T-cell (primary cell): ENCODE data around the gene HS6ST3. TPM values are rescaled to one million over a fixed set of nuclear protein-coding genes. Genes with fewer than 3 reads are reported as not detected.

Source experiments
- ATAC-seq, 4 experiments: fragments of 200-7000 bp in 3 of 4; fragments of 150-1000 bp in 1 of 4; cut with Tn5 transposase; replicated peaks in 1 of 4; 1 replicate in 3 of 4; 2 replicates in 1 of 4; pipeline ENCODE4 v1.10.0; 2021; ENCODE audit warnings: moderate library complexity in 3 of 4, mild to moderate bottlenecking in 2 of 4, moderate number of reproducible peaks in 1 of 4
- CTCF ChIA-PET, 2 donors: fragments of 300-600 bp; sonication (Branson Sonifier 250); formaldehyde crosslinking; loops; one replicate each; lab custom pipeline; 2022; ENCODE audit warnings: antibody characterized with exemption in 2 of 2; lab: Charles Lee
- POLR2A ChIA-PET, 2 donors: fragments of 300-600 bp; sonication (Branson Sonifier 250); formaldehyde crosslinking; loops; one replicate each; lab custom pipeline; 2022; ENCODE audit warnings: antibody characterized with exemption in 2 of 2; lab: Charles Lee
- DNase-seq, 35 experiments: peaks; one replicate each; pipeline versions ENCODE4 v3.0.0 to v3.0.0-alpha.2; 2013 to 2023
- H3K27ac ChIP-seq: one replicate; pipeline ENCODE4 v1.5.1; 2013; ENCODE audit warnings: low read length
- H3K27me3 ChIP-seq, 2 experiments: replicated peaks in 1 of 2; 1 replicate in 1 of 2; 2 replicates in 1 of 2; pipeline versions ENCODE4 v1.6.1 to v1.7.0; 2013; ENCODE audit warnings: low read length in 1 of 2, mixed read lengths in 1 of 2; ENCODE audit not compliant: control insufficient read depth in 2 of 2, insufficient read depth in 2 of 2; ENCODE audit errors: extremely low read depth in 1 of 2
- H3K36me3 ChIP-seq, 2 donors: 1 replicate in 1 of 2; 2 replicates in 1 of 2; pipeline versions ENCODE4 v1.6.1 to v1.7.0; 2013; ENCODE audit warnings: low read length in 1 of 2; ENCODE audit not compliant: control insufficient read depth in 2 of 2, insufficient read depth in 1 of 2; ENCODE audit errors: extremely low read depth in 1 of 2
- H3K4me1 ChIP-seq, 2 experiments: 1 replicate in 1 of 2; 2 replicates in 1 of 2; pipeline versions ENCODE4 v1.6.1 to v1.7.0; 2013; ENCODE audit warnings: low read length in 2 of 2, mixed read lengths in 1 of 2; ENCODE audit not compliant: insufficient read depth in 2 of 2, control insufficient read depth in 1 of 2; ENCODE audit errors: extremely low read depth in 1 of 2
- H3K4me3 ChIP-seq, 2 donors: 1 replicate in 1 of 2; 2 replicates in 1 of 2; pipeline versions ENCODE4 v1.5.1 to v1.7.0; 2013; ENCODE audit warnings: mild to moderate bottlenecking in 2 of 2, low read length in 1 of 2, moderate library complexity in 1 of 2; ENCODE audit not compliant: control insufficient read depth in 1 of 2; ENCODE audit errors: extremely low read depth in 1 of 2
- H3K9me3 ChIP-seq: 2 replicates; pipeline ENCODE4 v1.7.0; 2013
- H3K27ac Mint-ChIP-seq, 2 donors: one replicate each; pipeline ENCODE4 v1.8.0; 2020 to 2021; ENCODE audit warnings: mild to moderate bottlenecking in 2 of 2, mixed read lengths in 2 of 2
- H3K27me3 Mint-ChIP-seq, 2 donors: one replicate each; pipeline ENCODE4 v1.8.0; 2021 to 2022; ENCODE audit warnings: mixed read lengths in 2 of 2
- H3K36me3 Mint-ChIP-seq: one replicate; pipeline ENCODE4 v1.8.0; 2021; ENCODE audit warnings: mixed read lengths
- H3K4me1 Mint-ChIP-seq, 3 donors: one replicate each; pipeline ENCODE4 v1.8.0; 2020 to 2022; ENCODE audit warnings: mixed read lengths in 3 of 3, mild to moderate bottlenecking in 1 of 3
- H3K4me3 Mint-ChIP-seq, 3 donors: one replicate each; pipeline ENCODE4 v1.8.0; 2020 to 2022; ENCODE audit warnings: mild to moderate bottlenecking in 3 of 3, mixed read lengths in 3 of 3, moderate library complexity in 3 of 3
- H3K9me3 Mint-ChIP-seq, 3 donors: one replicate each; pipeline ENCODE4 v1.8.0; 2020 to 2022; ENCODE audit warnings: mixed read lengths in 3 of 3
- WGBS: methylation state at CpG from one replicate; pipeline ENCODE4 v1.1.5; 2013; ENCODE audit warnings: missing lambda C conversion rate; ENCODE audit not compliant: insufficient coverage; 5-methylcytosine and 5-hydroxymethylcytosine counted together
- total RNA-seq, 35 experiments: library from RNA in 6 of 35; stranded (reverse) in 6 of 35; fragments of 120-200 nt in 1 of 35; gene quantifications; one replicate each; pipeline versions ENCODE4 v1.2.1 to v1.2.4 and lab custom pipeline; 2013 to 2026

Gene HS6ST3
- total RNA-seq, 5 donors from 2014 or later (not counting 1 experiment from before 2014, with no cell fraction given) = not detected

GRCh38 chr13:96646101-96646500 is 556.2 kb downstream of the HS6ST3 start:
- Histone ChIP-seq H3K27me3 (no peaks in the 10 kb centered on the region), H3K36me3 (no peaks in the 10 kb centered on the region), H3K9me3 (no peaks in the 10 kb centered on the region), H3K27ac (no peak overlapping the region), H3K4me3 (no peak overlapping the region), H3K4me1 (no peaks in the 10 kb centered on the region)
- H3K27ac Mint-ChIP-seq = no peak overlapping the region
- H3K27me3 Mint-ChIP-seq = no peaks in the 10 kb centered on the region
- ATAC-seq (no peak), DNase-seq (no peak)
- H3K4me1 Mint-ChIP-seq = no peaks in the 10 kb centered on the region
- H3K9me3 Mint-ChIP-seq = peaks cover 14 to 20% (median 17%) of the 10 kb centered on the region in 3 donors
- no peaks in the 10 kb centered on the region for H3K36me3 Mint-ChIP-seq
- POLR2A ChIA-PET = no interaction called here
- CTCF ChIA-PET = no interaction called here
- 92% methylated on average over 3 of the region's 3 CpGs for WGBS
- H3K4me3 Mint-ChIP-seq = no peak overlapping the region

GRCh38 chr13:96646515-96647211 is 556.8 kb downstream of the HS6ST3 start:
- no peaks in the 10 kb centered on the region for H3K9me3 ChIP-seq
- 83% methylated on average over 6 of the region's 8 CpGs for WGBS
- Mint-ChIP-seq H3K36me3 (no peaks in the 10 kb centered on the region), H3K27ac (no peak overlapping the region), H3K4me1 (no peaks in the 10 kb centered on the region), H3K4me3 (no peak overlapping the region), H3K27me3 (no peaks in the 10 kb centered on the region), H3K9me3 (peaks cover 14 to 20% (median 17%) of the 10 kb centered on the region in 3 donors)
- DNase-seq = no peak
- no peak overlapping the region for H3K4me3 ChIP-seq
- no peaks in the 10 kb centered on the region for H3K4me1 ChIP-seq
- H3K36me3 ChIP-seq = no peaks in the 10 kb centered on the region
- H3K27me3 ChIP-seq = no peaks in the 10 kb centered on the region
- ATAC-seq = no peak
- ChIA-PET POLR2A (interaction anchor here in 1 of 2 donors (0.6 kb wide), 1 partner anchor 61 kb away, joined by 3 read pairs; no protein-coding TSS in a partner anchor), CTCF (no interaction called here)
- H3K27ac ChIP-seq = no peak overlapping the region

DNA sequence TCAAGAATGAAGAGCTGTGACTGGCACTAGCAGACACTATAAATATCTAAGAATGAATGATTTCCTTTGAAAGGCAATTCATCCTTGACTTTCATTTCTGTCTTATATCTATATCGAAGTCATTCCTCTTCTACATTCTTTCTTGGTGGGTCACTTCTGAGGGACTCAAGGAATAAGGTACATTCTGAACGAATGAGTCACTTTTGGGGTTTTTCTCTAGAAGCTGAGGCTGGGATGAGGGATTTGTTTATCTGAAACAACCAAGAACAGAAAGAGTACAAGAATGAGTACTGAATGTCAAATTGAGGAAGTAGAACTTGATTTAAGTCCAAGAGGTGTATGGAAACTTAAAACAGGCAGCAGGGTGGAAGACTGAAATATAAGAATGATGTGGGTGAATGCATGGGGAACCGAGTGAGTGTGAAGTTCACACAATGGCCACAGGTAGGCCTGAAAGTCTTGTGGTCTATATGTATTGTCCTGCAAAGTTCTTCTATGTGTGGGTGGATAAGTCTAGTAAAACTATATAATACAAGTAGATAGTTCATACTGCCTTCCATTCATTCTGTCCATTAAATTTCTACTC is 560.5 kb downstream of the HS6ST3 start:
- no peaks in the 10 kb centered on the region for H3K4me1 ChIP-seq
- no peak for ATAC-seq
- no peak overlapping the region for H3K4me3 ChIP-seq
- H3K36me3 ChIP-seq = no peaks in the 10 kb centered on the region
- no peak overlapping the region for H3K27ac ChIP-seq
- Mint-ChIP-seq H3K27ac (no peak overlapping the region), H3K9me3 (peaks cover 0 to 10% (median 6%) of the 10 kb centered on the region in 3 donors), H3K36me3 (no peaks in the 10 kb centered on the region), H3K27me3 (no peaks in the 10 kb centered on the region), H3K4me3 (no peak overlapping the region), H3K4me1 (no peaks in the 10 kb centered on the region)
- CTCF ChIA-PET = interaction anchor here in 1 of 2 donors (1.0 kb wide), 1 partner anchor 9 kb away, joined by 3 read pairs; no protein-coding TSS in a partner anchor
- WGBS = 17% methylated on average over 2 of the region's 3 CpGs
- H3K9me3 ChIP-seq = no peaks in the 10 kb centered on the region
- DNase-seq = no peak
- POLR2A ChIA-PET = no interaction called here
- H3K27me3 ChIP-seq = no peaks in the 10 kb centered on the region

- CTCF ChIA-PET = interaction anchor here in 1 of 2 donors (1.0 kb wide), 1 partner anchor 8 kb away, joined by 3 read pairs; no protein-coding TSS in a partner anchor
- H3K4me1 Mint-ChIP-seq = no peaks in the 10 kb centered on the region
Measured at GRCh38 chr13:96651598-96651997, 561.7 kb downstream of the HS6ST3 start.

DNA sequence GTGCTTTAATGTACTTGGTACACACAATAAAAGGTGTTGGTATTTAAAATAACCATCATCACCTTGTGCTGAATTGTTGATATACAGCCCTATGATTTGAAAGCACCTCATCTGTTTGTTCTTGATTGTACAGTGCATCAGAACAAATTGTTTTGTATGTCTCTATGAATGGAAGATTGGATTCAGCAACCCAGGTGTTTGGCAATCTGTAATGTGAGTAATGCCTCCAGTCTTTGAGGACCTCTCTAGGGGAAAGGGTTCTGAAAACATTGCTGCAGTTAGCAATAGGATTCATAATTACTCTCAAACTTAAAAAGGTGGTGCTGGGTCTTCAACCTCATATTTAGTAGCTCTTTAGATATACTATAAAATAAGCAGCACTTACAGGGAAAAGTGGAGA is 562.6 kb downstream of the HS6ST3 start:
- Histone ChIP-seq H3K9me3 (no peaks in the 10 kb centered on the region), H3K27me3 (no peaks in the 10 kb centered on the region), H3K27ac (no peak overlapping the region), H3K4me3 (no peak overlapping the region), H3K36me3 (no peaks in the 10 kb centered on the region), H3K4me1 (no peaks in the 10 kb centered on the region)
- H3K4me1 Mint-ChIP-seq = no peaks in the 10 kb centered on the region
- peaks cover 0 to 11% (median 6%) of the 10 kb centered on the region in 3 donors for H3K9me3 Mint-ChIP-seq
- H3K27ac Mint-ChIP-seq = no peak overlapping the region
- ATAC-seq = no peak
- ChIA-PET POLR2A (no interaction called here), CTCF (no interaction called here)
- DNase-seq = no peak
- H3K4me3 Mint-ChIP-seq = no peak overlapping the region
- H3K27me3 Mint-ChIP-seq = no peaks in the 10 kb centered on the region
- no peaks in the 10 kb centered on the region for H3K36me3 Mint-ChIP-seq

More at GRCh38 chr13:96651598-96651997, 561.7 kb downstream of the HS6ST3 start:
- ATAC-seq (no peak), DNase-seq (no peak)
- no peaks in the 10 kb centered on the region for H3K27me3 Mint-ChIP-seq
- H3K9me3 Mint-ChIP-seq = peaks cover 0 to 11% (median 4%) of the 10 kb centered on the region in 3 donors
- no peak overlapping the region for H3K27ac ChIP-seq
- no peak overlapping the region for H3K4me3 Mint-ChIP-seq
- H3K27ac Mint-ChIP-seq = no peak overlapping the region
- no peaks in the 10 kb centered on the region for H3K36me3 ChIP-seq
- no peak overlapping the region for H3K4me3 ChIP-seq
- H3K27me3 ChIP-seq = no peaks in the 10 kb centered on the region
- no peaks in the 10 kb centered on the region for H3K4me1 ChIP-seq
- H3K36me3 Mint-ChIP-seq = no peaks in the 10 kb centered on the region
- no CpG with 5 or more reads among the region's 1 CpG for WGBS
- no peaks in the 10 kb centered on the region for H3K9me3 ChIP-seq
- POLR2A ChIA-PET = no interaction called here

DNA sequence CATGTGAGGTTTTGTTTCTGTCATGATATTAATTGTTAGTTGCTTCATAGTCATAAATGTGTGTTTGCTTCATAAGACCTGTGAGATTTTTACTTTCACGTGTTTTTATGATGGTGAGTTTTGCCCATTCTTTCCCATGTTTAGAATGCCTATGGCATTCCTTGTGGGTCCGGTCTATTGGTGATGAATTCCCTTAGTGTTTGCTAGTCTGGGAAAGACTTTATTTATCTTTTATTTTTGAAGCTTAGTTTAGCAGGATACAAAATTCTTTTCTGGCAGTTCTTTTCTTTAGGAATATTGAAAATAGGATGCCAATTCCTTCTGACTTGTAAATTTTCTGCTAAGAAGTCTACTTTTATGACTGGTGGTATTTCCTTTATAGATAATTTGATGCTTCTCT is 571.7 kb downstream of the HS6ST3 start:
- Histone ChIP-seq H3K4me3 (no peak overlapping the region), H3K27me3 (no peaks in the 10 kb centered on the region), H3K36me3 (no peaks in the 10 kb centered on the region), H3K27ac (no peak overlapping the region), H3K4me1 (no peaks in the 10 kb centered on the region), H3K9me3 (no peaks in the 10 kb centered on the region)
- no peak for ATAC-seq
- Mint-ChIP-seq H3K9me3 (peaks cover 13 to 28% (median 23%) of the 10 kb centered on the region in 3 donors), H3K27me3 (no peaks in the 10 kb centered on the region), H3K4me1 (no peaks in the 10 kb centered on the region), H3K36me3 (no peaks in the 10 kb centered on the region), H3K4me3 (no peak overlapping the region), H3K27ac (no peak overlapping the region)
- 67% methylated on average over 1 of the region's 2 CpGs for WGBS
- POLR2A ChIA-PET = no interaction called here
- CTCF ChIA-PET = no interaction called here
- no peak for DNase-seq
